H9 (cell line): ENCODE data around the gene MGAT4A. TPM values are rescaled to one million over a fixed set of nuclear protein-coding genes. Genes with fewer than 3 reads are reported as not detected.

Experiments used
- DNase-seq: peaks from one replicate; pipeline ENCODE4 v3.0.0-alpha.2; 2017
- H2AFZ ChIP-seq: one replicate; pipeline ENCODE4 v1.6.1; 2013; ENCODE audit warnings: mild to moderate bottlenecking, low read length, control low read depth, moderate library complexity
- H2AK5ac ChIP-seq: 2 replicates; pipeline ENCODE4 v1.6.1; 2013; ENCODE audit warnings: low read length, control low read depth, mixed read lengths; ENCODE audit not compliant: insufficient read length
- H2BK120ac ChIP-seq: one replicate; pipeline ENCODE4 v1.6.1; 2013; ENCODE audit warnings: low read depth, mild to moderate bottlenecking, low read length, control low read depth, inconsistent platforms; ENCODE audit not compliant: poor library complexity, severe bottlenecking
- H2BK12ac ChIP-seq: 2 replicates; pipeline ENCODE4 v1.6.1; 2013; ENCODE audit warnings: low read length, control low read depth, mixed read lengths, low read depth; ENCODE audit not compliant: insufficient read length
- H2BK15ac ChIP-seq: 2 replicates; pipeline ENCODE4 v1.6.1; 2013; ENCODE audit warnings: low read depth, low read length, control low read depth
- H2BK20ac ChIP-seq: one replicate; pipeline ENCODE4 v1.6.1; 2013; ENCODE audit warnings: low read depth, mild to moderate bottlenecking, low read length, control low read depth, inconsistent platforms; ENCODE audit not compliant: poor library complexity, severe bottlenecking
- H2BK5ac ChIP-seq: 2 replicates; pipeline ENCODE4 v1.6.1; 2013; ENCODE audit warnings: low read length, control low read depth, mixed read lengths; ENCODE audit not compliant: insufficient read length
- H3K14ac ChIP-seq: 2 replicates; pipeline ENCODE4 v1.6.1; 2013; ENCODE audit warnings: low read length, control low read depth; ENCODE audit not compliant: insufficient read depth
- H3K18ac ChIP-seq: 2 replicates; pipeline ENCODE4 v1.6.1; 2013; ENCODE audit warnings: low read depth, mild to moderate bottlenecking, mixed read lengths, low read length, control low read depth; ENCODE audit not compliant: insufficient read length
- H3K23ac ChIP-seq: 2 replicates; pipeline ENCODE4 v1.6.1; 2013; ENCODE audit warnings: low read length, control low read depth, mixed read lengths, low read depth; ENCODE audit not compliant: insufficient read length
- H3K23me2 ChIP-seq: 2 replicates; pipeline ENCODE4 v1.6.1; 2013; ENCODE audit warnings: low read depth, mild to moderate bottlenecking, mixed read lengths, low read length, control low read depth; ENCODE audit not compliant: insufficient read length, poor library complexity, severe bottlenecking
- H3K27ac ChIP-seq: 2 replicates; pipeline ENCODE4 v1.5.1; 2013; ENCODE audit warnings: low read length, control low read depth, mixed read lengths, low read depth; ENCODE audit not compliant: insufficient read length
- H3K27me3 ChIP-seq: 2 replicates; pipeline ENCODE4 v1.6.1; 2013; ENCODE audit warnings: low read length, control low read depth, inconsistent platforms; ENCODE audit not compliant: insufficient read depth
- H3K4ac ChIP-seq: 2 replicates; pipeline ENCODE4 v1.6.1; 2013; ENCODE audit warnings: low read depth, mild to moderate bottlenecking, control low read depth, inconsistent platforms, low read length, moderate library complexity
- H3K4me1 ChIP-seq: 2 replicates; pipeline ENCODE4 v1.6.1; 2013; ENCODE audit warnings: low read length, control low read depth, inconsistent platforms; ENCODE audit not compliant: insufficient read depth
- H3K4me2 ChIP-seq: 2 replicates; pipeline ENCODE4 v1.6.1; 2013; ENCODE audit warnings: low read length, control low read depth, mixed read lengths; ENCODE audit not compliant: insufficient read length, insufficient read depth
- H3K56ac ChIP-seq: 2 replicates; pipeline ENCODE4 v1.6.1; 2013; ENCODE audit warnings: low read depth, mild to moderate bottlenecking, mixed read lengths, low read length, control low read depth; ENCODE audit not compliant: insufficient read length
- H3K79me1 ChIP-seq: 2 replicates; pipeline ENCODE4 v1.6.1; 2013; ENCODE audit warnings: low read depth, mild to moderate bottlenecking, moderate library complexity, low read length, control low read depth, inconsistent platforms; ENCODE audit not compliant: insufficient read depth, poor library complexity, severe bottlenecking
- H3K79me2 ChIP-seq: 2 replicates; pipeline ENCODE4 v1.6.1; 2013; ENCODE audit warnings: low read length, control low read depth, inconsistent platforms; ENCODE audit not compliant: insufficient read depth
- H3K9ac ChIP-seq: 2 replicates; pipeline ENCODE4 v1.6.1; 2013; ENCODE audit warnings: low read length, control low read depth, mixed read lengths; ENCODE audit not compliant: insufficient read length; ENCODE audit errors: extremely low read depth
- H3K9me3 ChIP-seq: one replicate; pipeline ENCODE4 v1.6.1; 2013; ENCODE audit warnings: low read depth, low read length, inconsistent platforms; ENCODE audit not compliant: control insufficient read depth
- H3T11ph ChIP-seq: one replicate; pipeline ENCODE4 v1.6.1; 2013; ENCODE audit warnings: mild to moderate bottlenecking, low read length, control low read depth, inconsistent platforms
- H4K20me1 ChIP-seq: one replicate; pipeline ENCODE4 v1.6.1; 2013; ENCODE audit not compliant: control insufficient read depth, insufficient read length, insufficient read depth
- H4K5ac ChIP-seq: 2 replicates; pipeline ENCODE4 v1.6.1; 2013; ENCODE audit warnings: low read depth, mild to moderate bottlenecking, mixed read lengths, low read length, control low read depth; ENCODE audit not compliant: insufficient read length
- H4K8ac ChIP-seq: replicated peaks from 2 replicates; pipeline ENCODE4 v1.6.1; 2013; ENCODE audit warnings: low read length, control low read depth, mixed read lengths, low read depth; ENCODE audit not compliant: insufficient read length
- H4K91ac ChIP-seq: 2 replicates; pipeline ENCODE4 v1.6.1; 2013; ENCODE audit warnings: low read depth, mild to moderate bottlenecking, moderate library complexity, mixed read lengths, low read length, control low read depth; ENCODE audit not compliant: insufficient read length
- H3K27ac Mint-ChIP-seq, 3 experiments: 2 replicates in 2 of 3; 3 replicates in 1 of 3; pipeline ENCODE4 v1.8.0; 2020 to 2021; ENCODE audit warnings: mixed read lengths in 3 of 3, mild to moderate bottlenecking in 1 of 3, moderate library complexity in 1 of 3
- H3K27me3 Mint-ChIP-seq: 2 replicates; pipeline ENCODE4 v1.8.0; 2021; ENCODE audit warnings: low read depth, mild to moderate bottlenecking, moderate library complexity, mixed read lengths
- H3K36me3 Mint-ChIP-seq, 3 experiments: 2 replicates in 2 of 3; 3 replicates in 1 of 3; pipeline ENCODE4 v1.8.0; 2020 to 2021; ENCODE audit warnings: low read depth in 3 of 3, mixed read lengths in 3 of 3; ENCODE audit not compliant: insufficient read depth in 1 of 3
- H3K4me1 Mint-ChIP-seq, 2 experiments: 2 replicates each; pipeline ENCODE4 v1.8.0; 2020; ENCODE audit warnings: mixed read lengths in 2 of 2
- H3K4me3 Mint-ChIP-seq, 2 experiments: 2 replicates in 1 of 2; 3 replicates in 1 of 2; pipeline ENCODE4 v1.8.0; 2020 to 2021; ENCODE audit warnings: mild to moderate bottlenecking in 2 of 2, mixed read lengths in 2 of 2, moderate library complexity in 1 of 2
- H3K9me3 Mint-ChIP-seq, 2 experiments: 2 replicates in 1 of 2; 3 replicates in 1 of 2; pipeline ENCODE4 v1.8.0; 2020; ENCODE audit warnings: mild to moderate bottlenecking in 2 of 2, mixed read lengths in 2 of 2, moderate library complexity in 1 of 2
- WGBS: extraction: QIAGEN DNeasy Blood & Tissue Kit; methylation state at CpG from one replicate; pipeline ENCODE4 v1.1.7; 2013; ENCODE audit warnings: missing lambda C conversion rate, low lambda C conversion rate, mixed read lengths; ENCODE audit not compliant: insufficient read length; ENCODE audit errors: extremely low coverage; 5-methylcytosine and 5-hydroxymethylcytosine counted together
- total RNA-seq: library from RNA; stranded (reverse); gene quantifications from 2 replicates; pipeline ENCODE4 v1.2.1, GENCODE V29; 2021
- TF ChIP-seq, protein P1 (sequence below): fragments of 200-600 bp; sonication (generic); conservative IDR thresholded peaks from 3 replicates; pipeline ENCODE4 v1.8.0; 2021; ENCODE audit warnings: antibody characterized with exemption, mild to moderate bottlenecking

The MGAT4A gene
- total RNA-seq, 1 experiment from 2014 or later = 3.5 TPM

DNA sequence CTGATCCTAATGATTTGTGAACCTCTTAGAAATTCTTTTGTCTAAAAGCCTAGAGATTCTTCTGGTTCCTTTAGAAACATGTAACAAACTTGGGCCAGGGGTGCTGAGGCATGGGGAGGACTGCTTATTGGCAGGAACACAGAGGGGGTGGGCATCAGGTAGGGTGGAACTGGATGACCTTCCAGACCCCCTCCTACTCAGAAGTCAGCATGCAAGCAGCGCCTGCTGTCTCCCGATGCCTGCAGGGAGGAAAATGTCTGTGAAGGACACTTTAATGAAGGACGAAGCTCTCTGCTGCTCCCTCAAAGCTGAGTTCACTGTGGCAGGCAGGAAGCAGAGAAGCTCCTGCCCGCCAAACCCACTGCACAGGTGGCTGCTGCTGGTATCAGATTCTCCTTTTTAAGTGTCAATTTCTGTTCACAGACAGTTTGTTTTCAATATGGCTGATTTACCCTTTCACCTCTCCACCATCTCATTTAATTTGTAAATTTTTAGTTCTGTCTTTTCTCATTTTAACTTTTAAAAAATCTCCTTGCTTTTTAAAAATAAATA, 142.0 kb downstream of the MGAT4A start:
- DNase-seq = no peak
- Histone ChIP-seq H4K5ac (no peak overlapping the region), H3K56ac (no peak overlapping the region), H4K91ac (no peak overlapping the region), H3K18ac (no peak overlapping the region), H3K9ac (no peak overlapping the region), H3K79me2 (no peaks in the 10 kb centered on the region), H3T11ph (no peak overlapping the region), H2BK20ac (no peak overlapping the region), H3K23ac (no peak overlapping the region), H2BK12ac (no peak overlapping the region), H3K27ac (no peak overlapping the region), H3K27me3 (no peaks in the 10 kb centered on the region), H2BK15ac (no peak overlapping the region), H2BK5ac (no peak overlapping the region), H3K4me2 (no peak overlapping the region), H3K14ac (no peak overlapping the region), H3K79me1 (no peaks in the 10 kb centered on the region), H3K4ac (no peak overlapping the region), H3K4me1 (no peaks in the 10 kb centered on the region), H2AFZ (no peak overlapping the region), H3K23me2 (no peaks in the 10 kb centered on the region), H2BK120ac (no peak overlapping the region), H4K8ac (no peak overlapping the region), H2AK5ac (no peak overlapping the region), H4K20me1 (no peaks in the 10 kb centered on the region), H3K9me3 (no peaks in the 10 kb centered on the region)
- WGBS = no CpG with 5 or more reads among the region's 4 CpGs
- Mint-ChIP-seq H3K36me3 (peaks cover 8 to 44% (median 22%) of the 10 kb centered on the region in 3 experiments), H3K27ac (peak overlapping the region in 1 of 3 experiments; percentile 57; a peak in 1 of 7 replicates), H3K4me3 (no peak overlapping the region), H3K9me3 (peaks cover 2 to 4% of the 10 kb centered on the region in 2 experiments), H3K4me1 (no peaks in the 10 kb centered on the region), H3K27me3 (peaks cover 2% of the 10 kb centered on the region; the same call in 1 of the 2 replicates)
- TF ChIP-seq, protein P1, sequence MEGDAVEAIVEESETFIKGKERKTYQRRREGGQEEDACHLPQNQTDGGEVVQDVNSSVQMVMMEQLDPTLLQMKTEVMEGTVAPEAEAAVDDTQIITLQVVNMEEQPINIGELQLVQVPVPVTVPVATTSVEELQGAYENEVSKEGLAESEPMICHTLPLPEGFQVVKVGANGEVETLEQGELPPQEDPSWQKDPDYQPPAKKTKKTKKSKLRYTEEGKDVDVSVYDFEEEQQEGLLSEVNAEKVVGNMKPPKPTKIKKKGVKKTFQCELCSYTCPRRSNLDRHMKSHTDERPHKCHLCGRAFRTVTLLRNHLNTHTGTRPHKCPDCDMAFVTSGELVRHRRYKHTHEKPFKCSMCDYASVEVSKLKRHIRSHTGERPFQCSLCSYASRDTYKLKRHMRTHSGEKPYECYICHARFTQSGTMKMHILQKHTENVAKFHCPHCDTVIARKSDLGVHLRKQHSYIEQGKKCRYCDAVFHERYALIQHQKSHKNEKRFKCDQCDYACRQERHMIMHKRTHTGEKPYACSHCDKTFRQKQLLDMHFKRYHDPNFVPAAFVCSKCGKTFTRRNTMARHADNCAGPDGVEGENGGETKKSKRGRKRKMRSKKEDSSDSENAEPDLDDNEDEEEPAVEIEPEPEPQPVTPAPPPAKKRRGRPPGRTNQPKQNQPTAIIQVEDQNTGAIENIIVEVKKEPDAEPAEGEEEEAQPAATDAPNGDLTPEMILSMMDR = no peak
